Upper lobe of left lung (tissue), 6 donors: ENCODE results near the gene DOHH. TPM values are rescaled to one million over a fixed set of nuclear protein-coding genes. Genes with fewer than 3 reads are reported as not detected.

ENCODE experiments used
- ATAC-seq, 2 donors: fragments of 200-7000 bp; cut with Tn5 transposase; one replicate each; pipeline ENCODE4 v1.9.1; 2022; ENCODE audit warnings: mild to moderate bottlenecking in 2 of 2, moderate library complexity in 2 of 2; ENCODE audit not compliant: low FRiP score in 2 of 2
- DNase-seq, 2 donors: peaks; one replicate each; pipeline ENCODE4 v3.0.0-alpha.2; 2019 to 2020
- H3K27ac ChIP-seq, 4 donors: fragments of 200-600 bp; sonication (generic); one replicate each; pipeline ENCODE4 v1.5.1; 2016 to 2019
- H3K27me3 ChIP-seq, 4 donors: fragments of 200-600 bp; sonication (generic); one replicate each; pipeline ENCODE4 v1.5.1; 2017 to 2019
- H3K36me3 ChIP-seq, 4 donors: fragments of 200-600 bp; sonication (generic); one replicate each; pipeline ENCODE4 v1.5.1; 2016 to 2019
- H3K4me1 ChIP-seq, 4 donors: fragments of 200-600 bp; sonication (generic); one replicate each; pipeline ENCODE4 v1.5.1; 2018 to 2019
- H3K4me3 ChIP-seq, 4 donors: fragments of 200-600 bp; sonication (generic); one replicate each; pipeline ENCODE4 v1.5.1; 2017 to 2019; ENCODE audit warnings: mild to moderate bottlenecking in 2 of 4, moderate library complexity in 1 of 4
- H3K9me3 ChIP-seq, 4 donors: fragments of 200-600 bp; sonication (generic); one replicate each; pipeline ENCODE4 v1.5.1; 2018 to 2019
- CTCF ChIP-seq, 6 experiments: fragments of 450-650 bp in 4 of 6; fragments of 200-600 bp in 2 of 6; sonication (generic) in 2 of 6; IDR thresholded peaks; one replicate each; pipeline ENCODE4 v1.5.1; 2016 to 2019; ENCODE audit warnings: antibody characterized with exemption in 6 of 6
- EP300 ChIP-seq, 4 donors: sonication (generic); formaldehyde crosslinking; IDR thresholded peaks; one replicate each; pipeline ENCODE4 v1.5.1; 2017; ENCODE audit warnings: antibody characterized with exemption in 4 of 4, control low read depth in 2 of 4
- POLR2A ChIP-seq, 4 donors: fragments of 450-650 bp; IDR thresholded peaks; one replicate each; pipeline ENCODE4 v1.5.1; 2016 to 2017; ENCODE audit warnings: antibody characterized with exemption in 4 of 4, mild to moderate bottlenecking in 2 of 4
- POLR2AphosphoS5 ChIP-seq, 2 donors: sonication (generic); formaldehyde crosslinking; IDR thresholded peaks; one replicate each; pipeline ENCODE4 v1.5.1; 2017; ENCODE audit warnings: antibody characterized with exemption in 2 of 2
- WGBS, 2 donors: methylation state at CpG; one replicate each; pipeline ENCODE4 v1.1.5; 2017 to 2018; 5-methylcytosine and 5-hydroxymethylcytosine counted together
- total RNA-seq, 6 donors: library from RNA; depleted of rRNA in 4 of 6; stranded (reverse); fragments of >200 nt in 4 of 6; gene quantifications; one replicate each; pipeline versions ENCODE4 v1.1.0 to v1.2.1, GENCODE V29; 2016 to 2021
- donor health status: DM: no; HTN: no; CAD: no; lungs with moderate emphysema.
- donor health status: DM: no; HTN: yes; CAD: no; lungs with severe emphysema.

The DOHH gene
- total RNA-seq, 6 donors from 2014 or later: 13.3 to 26.8 (median 17.3) TPM

GRCh38 chr19:3526507-3527237, 26.2 kb upstream of the DOHH start:
- H3K27me3 ChIP-seq: no peaks in the 10 kb centered on the region
- 93 to 94% methylated on average over 13 to 18 of the region's 28 CpGs for WGBS, 2 donors
- ATAC-seq (no peak), DNase-seq (peak in 1 of 2 donors; percentile 30)
- H3K9me3 ChIP-seq: no peaks in the 10 kb centered on the region
- no peaks in the 10 kb centered on the region for H3K4me1 ChIP-seq
- H3K36me3 ChIP-seq: peaks cover 12 to 75% (median 70%) of the 10 kb centered on the region in 4 donors
- H3K4me3 ChIP-seq: no peak overlapping the region
- no peak overlapping the region for H3K27ac ChIP-seq
- no peak for TF ChIP-seq POLR2A (IDR thresholded peaks at IDR 0.05)
- no peak for TF ChIP-seq POLR2AphosphoS5 (IDR thresholded peaks at IDR 0.05)
- TF ChIP-seq EP300 (IDR thresholded peaks at IDR 0.05): no peak
- no peak for TF ChIP-seq CTCF (IDR thresholded peaks at IDR 0.05)

GRCh38 chr19:3524904-3525451, 24.5 kb upstream of the DOHH start:
- TF ChIP-seq POLR2A (IDR thresholded peaks at IDR 0.05): no peak
- TF ChIP-seq EP300 (IDR thresholded peaks at IDR 0.05): no peak
- TF ChIP-seq CTCF (IDR thresholded peaks at IDR 0.05): no peak
- no peak for TF ChIP-seq POLR2AphosphoS5 (IDR thresholded peaks at IDR 0.05)
- peak in 1 of 2 donors; percentile 56 for DNase-seq
- H3K36me3 ChIP-seq: peaks cover 8 to 76% (median 63%) of the 10 kb centered on the region in 4 donors
- no peaks in the 10 kb centered on the region for H3K27me3 ChIP-seq
- H3K4me3 ChIP-seq: no peak overlapping the region
- H3K9me3 ChIP-seq: no peaks in the 10 kb centered on the region
- ATAC-seq: no peak
- H3K4me1 ChIP-seq: no peaks in the 10 kb centered on the region
- WGBS, 2 donors: 95% methylated on average over 19 to 20 of the region's 20 CpGs
- H3K27ac ChIP-seq: no peak overlapping the region

GRCh38 chr19:3524078-3524842, 23.8 kb upstream of the DOHH start:
- peak in 1 of 2 donors; percentile 74 for DNase-seq
- Histone ChIP-seq H3K27ac (no peak overlapping the region), H3K9me3 (no peaks in the 10 kb centered on the region), H3K4me3 (no peak overlapping the region), H3K27me3 (no peaks in the 10 kb centered on the region), H3K4me1 (no peaks in the 10 kb centered on the region), H3K36me3 (peaks cover 11 to 81% (median 66%) of the 10 kb centered on the region in 4 donors)
- WGBS, 2 donors: 91 to 93% methylated on average over 31 to 33 of the region's 33 CpGs
- ATAC-seq: no peak
- no peak for TF ChIP-seq POLR2AphosphoS5 (IDR thresholded peaks at IDR 0.05)
- no peak for TF ChIP-seq EP300 (IDR thresholded peaks at IDR 0.05)
- TF ChIP-seq CTCF (IDR thresholded peaks at IDR 0.05): no peak
- TF ChIP-seq POLR2A (IDR thresholded peaks at IDR 0.05): no peak

- Histone ChIP-seq H3K9me3 (no peaks in the 10 kb centered on the region), H3K4me1 (no peaks in the 10 kb centered on the region), H3K27me3 (no peaks in the 10 kb centered on the region), H3K36me3 (peaks cover 11 to 81% (median 67%) of the 10 kb centered on the region in 4 donors), H3K4me3 (no peak overlapping the region), H3K27ac (no peak overlapping the region)
- ATAC-seq (no peak), DNase-seq (peak in 1 of 2 donors; percentile 52)
- WGBS, 2 donors: 91 to 100% methylated on average over 6 to 18 of the region's 21 CpGs
- TF ChIP-seq EP300 (IDR thresholded peaks at IDR 0.05): no peak
- TF ChIP-seq POLR2A (IDR thresholded peaks at IDR 0.05): no peak
- TF ChIP-seq POLR2AphosphoS5 (IDR thresholded peaks at IDR 0.05): no peak
- TF ChIP-seq CTCF (IDR thresholded peaks at IDR 0.05): no peak
These were observed 23.0 kb upstream of the DOHH start for GRCh38 chr19:3523361-3524077.
